ENCODE data around the gene KCNMB1.

Gene KCNMB1

DNA sequence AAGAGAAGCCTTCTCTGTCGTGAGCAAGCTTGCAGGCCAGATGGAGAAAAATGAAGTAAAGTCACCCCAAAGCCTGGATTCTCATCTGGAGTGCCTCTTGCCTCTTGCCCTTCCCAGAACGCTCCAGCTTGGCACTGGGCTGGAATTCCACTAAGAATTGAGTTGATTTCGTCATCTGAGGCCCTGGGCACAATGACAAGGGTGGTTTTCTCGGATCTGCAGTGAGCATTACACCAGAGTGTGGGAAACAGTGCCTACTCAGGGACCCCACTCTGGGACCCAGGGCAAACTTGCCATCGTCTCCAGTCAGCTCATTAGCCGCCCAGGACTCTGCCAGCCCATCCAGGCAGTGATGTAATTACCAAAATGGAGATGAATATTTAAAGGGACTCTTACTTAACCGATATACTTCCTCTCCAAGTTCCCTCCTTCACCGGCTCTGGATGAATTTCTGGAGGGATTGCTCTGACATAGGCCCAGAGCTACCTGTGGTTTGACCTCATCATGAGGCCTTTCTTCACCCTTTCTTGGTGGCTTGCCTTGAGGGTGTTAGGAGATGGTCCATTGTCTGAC lies 46.9 kb downstream of the KCNMB1 start:
- no peak for DNase-seq (ENCODE audit: low read depth in 1 of 2, low spot score in 1 of 2)

DNA sequence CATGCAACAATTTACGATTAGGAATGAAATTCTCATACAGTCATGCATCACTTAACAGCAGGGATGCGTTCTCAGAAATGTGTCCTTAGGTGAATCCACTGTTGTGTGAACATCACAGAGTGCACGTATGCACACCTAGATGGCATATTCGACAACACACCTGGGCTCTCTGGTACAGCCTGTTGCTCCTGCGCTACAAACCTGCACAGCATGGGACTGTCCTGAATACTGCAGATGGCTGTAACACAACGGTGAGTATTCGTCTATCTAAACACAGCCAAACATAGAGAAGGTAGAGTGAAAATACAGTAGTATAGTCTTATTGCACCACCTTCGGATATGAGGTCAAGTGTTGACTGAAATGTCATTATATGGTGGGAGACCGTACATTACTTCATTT lies 47.6 kb downstream of the KCNMB1 start:
- no peak for DNase-seq (ENCODE audit: low read depth in 1 of 2, low spot score in 1 of 2)

DNA sequence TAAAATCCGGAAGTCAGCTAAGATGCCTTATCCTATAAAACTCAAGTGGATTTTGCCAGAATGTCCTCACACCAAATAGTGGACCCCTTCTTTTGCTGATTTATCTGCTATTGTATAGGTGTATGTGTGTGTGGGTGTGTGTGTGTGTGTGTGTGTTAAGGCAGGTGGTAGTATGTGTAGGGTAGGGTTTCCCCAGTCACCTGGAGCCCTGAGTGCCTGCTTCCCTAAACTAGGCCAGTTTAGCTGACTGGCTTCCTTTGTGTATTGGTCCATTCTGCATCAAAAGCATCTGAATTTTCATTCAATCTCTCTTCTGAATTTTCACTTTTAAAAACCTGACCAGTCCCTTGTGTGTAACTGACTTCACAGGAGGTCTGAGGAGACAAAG lies 49.4 kb downstream of the KCNMB1 start:
- DNase-seq (ENCODE audit: low read depth in 1 of 2, low spot score in 1 of 2) = no peak

DNA sequence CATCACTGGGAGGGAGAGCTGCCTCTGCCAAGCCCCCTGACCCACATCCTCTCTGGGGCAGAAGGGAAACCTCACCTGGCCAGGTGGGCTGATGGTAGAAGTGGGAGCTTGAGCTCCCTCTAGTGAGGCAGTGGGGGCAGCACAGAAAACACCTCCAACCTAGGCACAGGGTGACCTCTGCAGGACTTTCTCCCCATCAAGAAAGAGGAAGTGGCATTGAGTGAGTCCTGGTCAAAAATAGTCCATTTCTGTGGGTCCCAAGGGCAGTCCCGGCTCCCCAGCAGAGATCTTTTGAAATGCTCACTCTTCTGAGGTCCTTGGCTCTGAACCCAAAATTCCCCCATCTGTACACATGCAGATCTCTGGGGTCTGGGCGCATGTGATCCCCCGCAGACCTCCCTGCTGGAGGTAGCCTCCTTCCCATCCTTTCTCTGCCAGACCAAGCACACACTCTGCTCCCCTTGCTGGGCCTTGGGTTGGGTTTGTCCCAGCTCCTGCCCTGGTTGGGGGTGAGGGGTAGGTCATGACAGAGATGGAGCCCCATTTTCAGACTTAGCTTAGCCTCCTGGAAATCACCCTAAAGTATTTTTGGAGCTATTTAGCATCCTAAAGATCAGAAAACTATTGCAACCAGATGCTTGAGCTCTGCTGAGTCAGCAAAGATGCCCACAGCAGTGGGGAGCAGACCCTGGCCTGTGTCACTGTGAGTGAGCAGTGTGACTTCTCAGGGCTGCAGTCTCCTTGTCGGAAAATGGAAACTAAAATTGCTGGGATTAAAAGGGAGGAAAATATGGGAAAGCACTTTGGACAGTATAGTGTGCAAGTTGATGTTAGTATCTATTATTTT lies 50.0 kb downstream of the KCNMB1 start:
- DNase-seq (ENCODE audit: low read depth in 1 of 2, low spot score in 1 of 2) = peak; percentile 31 to 50

DNA sequence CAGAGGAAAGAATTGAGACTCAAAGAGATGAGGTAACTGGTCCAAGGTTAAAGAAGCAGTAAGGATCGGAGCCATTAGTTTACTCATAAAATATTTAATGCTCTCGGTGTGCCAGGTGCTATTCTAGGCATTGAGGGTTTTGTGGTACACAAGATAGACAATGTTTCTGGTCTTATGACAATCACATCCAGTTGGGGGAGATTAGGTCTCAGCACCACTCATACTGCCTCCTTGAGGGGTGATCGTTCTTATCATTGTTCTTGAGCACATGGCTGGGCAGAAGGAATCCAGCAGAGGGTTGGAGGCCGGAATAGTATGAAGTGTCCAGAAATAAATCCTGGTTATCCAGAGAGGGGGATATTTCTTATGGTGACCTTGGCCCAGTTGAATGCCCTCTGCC lies 50.9 kb downstream of the KCNMB1 start:
- DNase-seq (ENCODE audit: low read depth in 1 of 2, low spot score in 1 of 2) = no peak

DNA sequence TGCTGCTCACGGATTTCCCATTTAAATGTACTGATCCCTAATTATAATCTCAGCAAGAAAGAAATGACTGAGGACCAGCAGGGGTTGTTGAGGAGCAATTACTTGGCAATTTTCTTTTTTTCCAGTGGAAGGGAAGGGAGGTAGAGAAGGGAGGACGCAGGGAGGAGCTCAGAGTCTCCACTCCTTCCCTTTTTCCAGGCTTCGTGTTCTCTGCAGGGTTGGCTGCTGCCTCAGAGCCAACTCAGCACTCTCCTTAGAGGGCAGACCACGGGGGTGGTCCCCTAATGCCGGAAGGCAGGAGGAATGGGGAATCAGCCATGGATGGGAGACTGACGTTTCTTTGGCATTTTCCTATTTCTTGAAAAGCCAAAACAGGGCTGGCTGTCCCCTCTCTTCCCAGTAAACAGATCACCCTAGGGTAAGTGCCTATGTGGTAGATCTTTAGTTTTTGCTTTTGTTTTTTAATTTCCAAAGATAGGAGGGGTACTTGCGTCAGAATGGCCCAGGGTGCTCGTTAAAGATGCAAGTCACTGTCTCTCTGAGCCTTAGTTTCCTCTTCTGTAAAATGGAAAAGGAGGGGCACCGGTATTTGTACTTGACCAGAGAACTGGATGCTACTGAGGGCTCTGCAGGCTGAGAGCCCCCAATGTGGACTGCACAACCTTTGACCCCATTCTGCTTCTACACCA lies 52.0 kb downstream of the KCNMB1 start:
- DNase-seq (ENCODE audit: low read depth in 1 of 2, low spot score in 1 of 2) = no peak

DNA sequence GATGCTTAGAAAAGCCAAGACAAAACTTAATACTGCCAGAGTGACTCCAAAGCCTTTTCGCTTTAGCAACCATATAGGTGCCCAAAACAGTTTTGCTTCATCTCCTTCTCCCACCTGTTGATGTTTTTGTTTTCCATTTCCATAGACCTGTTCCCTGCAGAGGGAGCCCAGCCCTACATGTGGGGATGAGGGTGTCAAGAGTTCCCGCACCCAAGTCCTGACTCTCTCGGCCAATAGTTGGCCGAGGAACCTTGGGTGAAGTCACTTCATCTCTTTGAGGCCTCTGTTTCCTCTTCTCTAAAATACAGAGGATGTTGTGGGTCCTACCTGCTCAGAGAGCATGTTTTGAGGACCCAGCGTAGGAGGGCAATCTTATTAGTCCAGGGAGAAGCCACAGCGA lies 53.1 kb downstream of the KCNMB1 start:
- no peak for DNase-seq (ENCODE audit: low read depth in 1 of 2, low spot score in 1 of 2)

DNA sequence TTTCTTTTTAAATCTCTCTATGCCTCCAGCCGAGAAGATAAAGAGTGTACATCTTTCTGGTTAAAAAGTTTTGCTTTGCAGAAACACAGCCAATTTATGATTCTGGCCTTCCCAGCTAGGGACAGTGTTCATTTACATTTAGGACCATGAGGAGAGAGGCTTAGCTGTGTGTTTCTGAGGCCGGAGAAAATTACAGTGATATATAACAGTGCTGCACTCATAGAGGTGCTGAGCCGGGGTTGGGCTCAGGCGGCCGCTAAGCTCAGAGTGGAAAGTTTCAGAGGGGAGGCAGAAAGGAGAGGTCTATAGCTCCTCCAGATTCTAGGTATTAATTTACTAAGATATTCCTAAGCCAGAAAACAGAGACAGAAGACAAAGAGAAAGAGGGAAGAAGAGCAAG lies 54.5 kb downstream of the KCNMB1 start:
- no peak for DNase-seq (ENCODE audit: low read depth in 1 of 2, low spot score in 1 of 2)

DNA sequence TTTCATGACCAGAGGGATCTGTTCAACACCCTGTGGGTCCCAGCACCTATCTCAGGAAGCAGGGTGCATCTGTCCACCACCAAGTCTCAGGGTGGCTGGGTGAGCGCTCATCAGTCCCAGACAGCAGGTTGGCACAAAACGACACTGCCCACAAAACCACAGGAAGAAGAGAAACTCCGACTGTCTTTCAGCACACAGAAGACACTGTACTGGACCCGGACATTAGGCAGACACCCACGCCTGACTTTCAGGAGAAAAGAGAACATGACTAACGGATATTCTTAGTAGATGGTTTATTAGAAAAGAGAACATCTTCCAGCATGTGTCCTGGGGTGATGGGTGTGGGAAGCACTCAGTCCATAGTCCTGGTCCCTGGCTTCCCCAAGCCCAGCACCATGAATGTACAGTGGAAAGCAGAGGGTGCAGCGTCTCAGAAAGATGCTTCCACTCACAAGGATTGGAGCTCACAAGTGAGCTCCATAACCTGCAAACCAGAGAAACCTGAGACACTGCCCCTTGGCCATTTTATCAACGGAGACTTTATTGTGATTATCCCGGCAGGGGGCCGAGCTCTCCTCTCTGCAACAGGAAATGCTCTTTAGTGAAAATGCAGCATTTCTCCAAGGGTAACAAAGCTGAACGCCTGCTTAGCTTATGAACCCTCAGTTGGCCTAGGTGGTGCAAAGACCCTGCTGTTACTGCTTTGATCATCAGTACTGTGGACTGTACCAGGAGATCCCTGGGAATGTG lies 55.8 kb downstream of the KCNMB1 start:
- peak; percentile 39 to 45 for DNase-seq (ENCODE audit: low read depth in 1 of 2, low spot score in 1 of 2)

DNA sequence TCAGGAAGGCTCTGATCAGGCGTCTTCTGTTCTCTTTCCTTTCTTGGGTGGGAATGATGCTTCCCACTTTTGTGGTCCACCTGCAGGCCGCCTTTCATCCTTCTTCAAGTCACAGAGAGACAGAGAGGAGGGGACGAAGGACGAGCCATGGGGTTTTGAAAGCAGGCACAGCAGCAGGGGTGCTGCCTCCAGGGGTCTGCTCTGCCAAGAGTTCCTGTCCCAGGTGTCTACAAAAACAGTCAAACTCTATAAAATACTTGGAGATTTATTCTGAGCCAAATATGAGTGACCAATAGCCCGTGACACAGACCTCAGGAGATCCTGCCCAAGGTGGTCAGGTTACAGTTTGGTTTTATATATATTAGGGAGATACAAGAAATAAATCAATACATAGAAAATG lies 57.1 kb downstream of the KCNMB1 start:
- no peak for DNase-seq (ENCODE audit: low read depth in 1 of 2, low spot score in 1 of 2)

DNA sequence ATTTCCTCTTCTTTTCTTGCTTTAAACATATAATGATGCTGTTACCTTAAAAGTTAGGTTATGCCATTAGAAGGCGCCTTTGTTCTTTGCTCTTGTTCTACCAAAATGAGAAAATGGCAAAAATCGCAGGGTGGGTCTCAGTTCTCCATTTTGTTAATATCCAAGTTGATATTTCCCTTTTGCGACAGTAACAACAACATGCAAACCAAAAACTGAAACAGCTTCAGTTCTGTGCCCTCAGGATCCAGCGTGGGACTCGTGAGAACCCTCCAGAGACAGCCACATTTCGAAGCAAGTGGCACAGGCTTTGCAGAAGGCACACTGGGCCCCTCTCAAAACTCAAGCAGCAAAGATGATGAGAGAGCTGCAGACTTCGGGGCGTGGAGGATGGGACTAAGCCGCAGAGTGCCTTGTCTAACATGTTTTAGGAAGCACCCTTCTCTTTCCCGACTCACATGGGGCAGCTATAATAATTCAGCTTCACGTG lies 58.6 kb downstream of the KCNMB1 start:
- DNase-seq (ENCODE audit: low read depth in 1 of 2, low spot score in 1 of 2) = no peak

DNA sequence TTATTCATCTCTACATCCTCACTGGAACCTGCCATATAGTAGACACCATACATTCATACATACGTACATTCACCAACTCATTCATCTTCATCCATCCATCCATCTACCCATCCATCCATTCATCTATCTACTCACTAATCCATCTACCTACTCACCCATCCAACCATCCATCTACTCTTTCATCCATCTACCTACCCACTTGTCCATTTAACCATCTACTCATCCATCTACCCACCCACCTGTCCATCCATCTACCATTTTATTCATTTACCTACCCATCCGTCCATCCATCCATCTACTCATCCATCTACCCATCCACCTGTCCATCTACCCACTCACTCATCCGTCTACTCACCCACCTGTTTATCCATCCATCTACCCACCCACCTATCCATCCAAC lies 59.6 kb downstream of the KCNMB1 start:
- no peak for DNase-seq (ENCODE audit: low read depth in 1 of 2, low spot score in 1 of 2)

DNA sequence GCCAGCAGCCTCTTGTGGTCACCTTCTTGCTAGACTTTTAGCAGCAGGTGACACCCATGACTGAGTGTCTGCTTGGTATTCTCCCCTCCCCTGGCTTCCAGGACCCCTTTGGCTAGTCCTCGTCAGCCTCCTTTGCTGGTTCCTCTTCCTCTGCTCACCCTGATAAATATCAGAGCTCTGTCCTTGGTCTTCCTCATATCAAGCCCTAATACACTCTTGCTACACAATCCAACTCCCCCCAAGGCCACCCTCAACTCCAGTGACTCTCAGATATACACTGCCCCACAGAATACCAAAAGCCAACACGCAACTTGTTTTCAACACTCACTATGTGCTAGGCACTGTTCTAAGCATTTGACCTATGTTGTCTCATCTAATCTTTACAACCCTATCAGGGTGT lies 61.3 kb downstream of the KCNMB1 start:
- no peak for DNase-seq (ENCODE audit: low read depth in 1 of 2, low spot score in 1 of 2)

DNA sequence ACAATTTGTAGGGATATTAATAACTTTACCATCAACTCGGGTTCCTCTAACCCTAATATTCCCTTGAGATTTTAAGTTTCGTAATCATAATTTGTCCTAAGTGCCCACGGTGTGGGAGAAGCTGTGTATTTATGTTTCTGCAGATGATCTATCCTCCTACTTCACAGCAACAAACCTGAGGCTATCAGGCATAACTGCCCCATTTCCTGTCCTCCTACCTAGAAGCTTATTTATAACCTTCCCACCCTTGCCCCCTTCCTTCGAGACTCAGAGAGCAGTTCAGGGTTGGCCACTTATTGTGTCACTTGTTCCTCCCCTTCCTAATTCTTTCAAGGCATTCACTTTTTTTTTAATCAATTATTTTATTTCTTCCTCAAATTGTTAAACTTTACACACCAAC lies 62.0 kb downstream of the KCNMB1 start:
- no peak for DNase-seq (ENCODE audit: low read depth in 1 of 2, low spot score in 1 of 2)

All from activated T-helper 1 cell treated with anti-CD3 and anti-CD28 coated beads, Interleukin-2, amount 50 U/mL, for 16 hours (primary cell).